Lung (tissue), 12 donors: Measurements from ENCODE around the gene TMEM108. TPM values are rescaled to one million over a fixed set of nuclear protein-coding genes. Genes with fewer than 3 reads are reported as not detected.

Source experiments
- ATAC-seq: fragments of 200-7000 bp; cut with Tn5 transposase; one replicate; pipeline ENCODE4 v1.9.1; 2020; ENCODE audit warnings: moderate number of reproducible peaks; ENCODE audit not compliant: insufficient read depth, low FRiP score
- DNase-seq, 3 donors: peaks; one replicate each; pipeline ENCODE4 v3.0.0-alpha.2; 2013 to 2017
- H3K27ac ChIP-seq, 2 donors: one replicate each; pipeline ENCODE4 v1.5.1; 2013; ENCODE audit warnings: mild to moderate bottlenecking in 2 of 2, moderate library complexity in 2 of 2, control low read depth in 1 of 2, inconsistent platforms in 1 of 2, low read depth in 1 of 2, low read length in 1 of 2
- H3K27me3 ChIP-seq, 3 donors: one replicate each; pipeline ENCODE4 v1.5.1; 2013; ENCODE audit warnings: low read length in 2 of 3; ENCODE audit not compliant: control insufficient read depth in 3 of 3, insufficient read depth in 3 of 3
- H3K36me3 ChIP-seq, 4 donors: one replicate each; pipeline ENCODE4 v1.5.1; 2013; ENCODE audit warnings: low read length in 4 of 4, mild to moderate bottlenecking in 1 of 4, moderate library complexity in 1 of 4; ENCODE audit not compliant: control insufficient read depth in 4 of 4, insufficient read depth in 4 of 4
- H3K4me1 ChIP-seq, 5 donors: one replicate each; pipeline ENCODE4 v1.5.1; 2013; ENCODE audit warnings: low read length in 5 of 5, mild to moderate bottlenecking in 2 of 5, moderate library complexity in 1 of 5; ENCODE audit not compliant: control insufficient read depth in 5 of 5, insufficient read depth in 5 of 5
- H3K4me3 ChIP-seq: one replicate; pipeline ENCODE4 v1.5.1; 2013; ENCODE audit warnings: mild to moderate bottlenecking, control low read depth, moderate library complexity
- H3K9ac ChIP-seq, 2 donors: one replicate each; pipeline ENCODE4 v1.5.1; 2013; ENCODE audit warnings: low read length in 2 of 2, control low read depth in 1 of 2; ENCODE audit not compliant: insufficient read depth in 1 of 2
- H3K9me3 ChIP-seq, 4 donors: one replicate each; pipeline ENCODE4 v1.5.1; 2013; ENCODE audit warnings: low read length in 3 of 4, mild to moderate bottlenecking in 1 of 4, moderate library complexity in 1 of 4; ENCODE audit not compliant: control insufficient read depth in 4 of 4, insufficient read depth in 3 of 4
- CTCF ChIP-seq: IDR thresholded peaks from 2 replicates; pipeline ENCODE4 v1.5.1; 2012; ENCODE audit warnings: mild to moderate bottlenecking; ENCODE audit errors: control extremely low read depth, extremely low read depth
- WGBS, 2 donors: extraction: QIAGEN DNeasy Blood & Tissue Kit; methylation state at CpG; one replicate each; pipeline ENCODE4 v1.1.7; 2013; 5-methylcytosine and 5-hydroxymethylcytosine counted together
- polyA plus RNA-seq, 2 donors: library from polyadenylated mRNA; stranded (reverse); fragments of 200-250 nt; gene quantifications; one replicate each; pipeline ENCODE4 v1.2.1, GENCODE V29; 2013
- total RNA-seq, 2 donors: library from RNA; depleted of rRNA in 1 of 2; stranded (reverse); fragments of >200 nt in 1 of 2; gene quantifications; one replicate each; pipeline ENCODE4 v1.2.1, GENCODE V29; 2014 to 2021
- donor health status: control.
- donor health status: control.
- donor health status: Bipolar disorder and iron deficiency.
- donor health status: healthy.
- donor health status: DM: yes; HTN: yes; CAD: no.

The TMEM108 gene
- total and polyA plus RNA-seq, 4 donors, result 3.0 to 16.9 (median 7.6) TPM

- H3K27ac ChIP-seq, result no peak overlapping the region
- H3K4me3 ChIP-seq, result no peak overlapping the region
- peaks cover 0 to 2% (median 0%) of the 10 kb centered on the region in 4 donors for H3K36me3 ChIP-seq
- peaks cover 0 to 5% (median 0%) of the 10 kb centered on the region in 5 donors for H3K4me1 ChIP-seq
- no peaks in the 10 kb centered on the region for H3K9me3 ChIP-seq
- TF ChIP-seq CTCF, result no peak
- H3K27me3 ChIP-seq, result no peaks in the 10 kb centered on the region
- ATAC-seq (no peak), DNase-seq (no peak)
- 66 to 86% methylated on average over 4 of the region's 4 CpGs for WGBS, 2 donors
- no peak overlapping the region for H3K9ac ChIP-seq
Observed at GRCh38 chr3:133283958-133284807, 246.0 kb downstream of the TMEM108 start.

- Histone ChIP-seq H3K9me3 (no peaks in the 10 kb centered on the region), H3K27ac (no peak overlapping the region), H3K36me3 (no peaks in the 10 kb centered on the region), H3K4me3 (no peak overlapping the region), H3K27me3 (no peaks in the 10 kb centered on the region), H3K9ac (no peak overlapping the region), H3K4me1 (peaks cover 0 to 24% (median 3%) of the 10 kb centered on the region in 5 donors)
- DNase-seq (no peak), ATAC-seq (no peak)
- TF ChIP-seq CTCF, result no peak
- 91 to 95% methylated on average over 3 of the region's 3 CpGs for WGBS, 2 donors
Observed at GRCh38 chr3:133289322-133289721, 251.1 kb downstream of the TMEM108 start.

GRCh38 chr3:133292296-133292695, 254.1 kb downstream of the TMEM108 start:
- Histone ChIP-seq H3K4me1 (peaks cover 0 to 47% (median 18%) of the 10 kb centered on the region in 5 donors), H3K9ac (no peak overlapping the region), H3K27ac (no peak overlapping the region), H3K4me3 (no peak overlapping the region), H3K36me3 (no peaks in the 10 kb centered on the region), H3K9me3 (no peaks in the 10 kb centered on the region), H3K27me3 (no peaks in the 10 kb centered on the region)
- DNase-seq, result peak; percentile 37 to 76 (median 73)
- no peak for TF ChIP-seq CTCF
- no peak for ATAC-seq
- WGBS, 2 donors, result 57 to 73% methylated on average over 3 of the region's 3 CpGs
